GM18502 (cell line): ENCODE data around the gene PRAMEF20.
"Not testable (repeated sequence)": the region's sequence is repeated elsewhere in the genome, so short reads cannot be mapped to it uniquely, and the experiment has no call there.

Experiments
- ATAC-seq: cut with Tn5 transposase; IDR thresholded peaks from one replicate; pipeline ENCODE4 v1.9.1; 2021; ENCODE audit warnings: mild to moderate bottlenecking; ENCODE audit not compliant: unreplicated experiment, poor library complexity

PRAMEF20 gene

GRCh38 chr1:13410150-13410549, at the start of gene PRAMEF20:
TSS of gene PRAMEF20 (plus strand) at chr1:13410450. CDS start at chr1:13416355, 5,905 bp downstream.
- ATAC-seq = not testable (repeated sequence)

GRCh38 chr1:13362364-13362763, 47.9 kb upstream of the PRAMEF20 start:
- ATAC-seq = not testable (repeated sequence)

GRCh38 chr1:13364928-13365327, 45.3 kb upstream of the PRAMEF20 start:
- not testable (repeated sequence) for ATAC-seq

DNA sequence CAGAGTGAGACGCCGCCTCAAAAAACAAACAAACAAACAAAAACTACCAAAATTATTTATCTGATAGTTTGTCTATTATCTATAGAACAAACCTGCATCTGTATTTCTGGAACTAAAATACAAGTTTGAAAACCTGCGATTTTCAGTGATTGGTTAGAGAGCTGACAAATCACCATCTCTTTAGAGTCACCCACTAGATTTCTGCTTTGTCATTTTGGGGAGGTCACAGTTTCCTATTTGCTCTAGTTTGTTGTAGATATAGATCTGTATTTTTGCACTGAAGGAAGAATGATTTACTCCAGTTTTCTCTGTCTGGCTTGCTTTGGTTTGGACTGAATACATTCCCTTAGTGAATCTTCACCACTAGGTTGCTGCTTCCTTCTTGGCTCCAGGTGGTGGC, 43.7 kb upstream of the PRAMEF20 start:
- not testable (repeated sequence) for ATAC-seq

GRCh38 chr1:13368544-13368943, 41.7 kb upstream of the PRAMEF20 start:
- ATAC-seq = not testable (repeated sequence)

DNA sequence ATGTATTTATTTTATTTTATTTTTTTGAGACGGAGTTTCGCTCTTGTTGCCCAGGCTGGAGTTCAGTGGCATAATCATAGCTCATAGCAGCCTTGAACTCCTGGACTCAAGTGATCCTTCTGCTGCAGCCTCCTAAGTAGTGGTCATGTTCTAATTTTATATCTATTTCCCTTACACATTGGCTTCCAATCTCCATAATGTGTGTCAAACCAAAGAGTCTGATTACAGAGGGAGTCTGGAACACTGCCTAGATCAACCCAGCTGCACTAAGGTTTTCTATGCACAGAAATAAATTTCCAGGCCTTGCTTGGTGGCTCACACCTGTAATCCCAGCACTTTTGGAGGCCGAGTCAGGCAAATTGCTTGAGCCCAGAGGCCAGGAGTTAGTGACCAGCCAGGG, 31.3 kb upstream of the PRAMEF20 start:
- not testable (repeated sequence) for ATAC-seq

DNA sequence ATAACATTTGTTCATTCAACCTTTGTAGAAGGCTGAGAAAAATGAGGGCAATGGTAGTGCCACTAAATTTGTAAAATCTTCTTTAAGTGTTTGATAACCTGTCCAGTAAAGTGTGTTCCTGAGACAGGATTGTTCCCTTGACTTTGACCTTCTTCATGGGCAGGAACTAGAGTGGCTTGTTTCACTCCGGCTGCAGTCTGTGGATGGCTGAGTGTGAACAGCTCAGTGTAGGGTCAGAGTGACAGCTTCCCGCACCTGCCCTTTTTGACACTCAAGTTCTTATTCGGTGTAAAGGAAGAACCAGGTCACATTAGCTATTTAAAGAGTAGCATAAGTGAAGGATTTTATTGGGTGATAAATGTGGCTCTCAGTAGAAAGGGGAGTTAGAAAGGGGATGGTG, 29.9 kb upstream of the PRAMEF20 start:
- not testable (repeated sequence) for ATAC-seq

- ATAC-seq = not testable (repeated sequence)
Measured at GRCh38 chr1:13389332-13389731, 20.9 kb upstream of the PRAMEF20 start, which contains the start of gene PRAMEF17. TSS of gene PRAMEF17 (plus strand) at chr1:13389632. CDS start at chr1:13389658, 26 bp downstream.

- ATAC-seq = not testable (repeated sequence)
Measured at GRCh38 chr1:13393004-13393403, 17.2 kb upstream of the PRAMEF20 start.

DNA sequence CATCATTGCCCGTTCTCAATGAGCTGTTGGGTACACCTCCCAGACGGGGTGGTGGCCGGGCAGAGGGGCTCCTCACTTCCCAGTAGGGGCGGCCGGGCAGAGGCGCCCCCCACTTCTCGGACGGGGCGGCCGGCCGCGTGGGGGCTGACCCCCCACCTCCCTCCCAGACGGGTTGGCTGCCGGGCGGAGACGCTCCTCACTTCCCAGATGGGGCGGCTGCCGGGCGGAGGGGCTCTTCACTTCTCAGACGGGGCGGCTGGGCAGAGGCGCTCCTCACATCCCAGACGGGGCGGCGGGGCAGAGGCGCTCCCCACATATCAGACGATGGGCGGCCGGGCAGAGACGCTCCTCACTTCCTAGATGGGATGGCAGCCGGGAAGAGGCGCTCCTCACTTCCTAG, 15.5 kb upstream of the PRAMEF20 start:
- ATAC-seq = not testable (repeated sequence)

GRCh38 chr1:13395311-13395710, 14.9 kb upstream of the PRAMEF20 start:
- not testable (repeated sequence) for ATAC-seq

DNA sequence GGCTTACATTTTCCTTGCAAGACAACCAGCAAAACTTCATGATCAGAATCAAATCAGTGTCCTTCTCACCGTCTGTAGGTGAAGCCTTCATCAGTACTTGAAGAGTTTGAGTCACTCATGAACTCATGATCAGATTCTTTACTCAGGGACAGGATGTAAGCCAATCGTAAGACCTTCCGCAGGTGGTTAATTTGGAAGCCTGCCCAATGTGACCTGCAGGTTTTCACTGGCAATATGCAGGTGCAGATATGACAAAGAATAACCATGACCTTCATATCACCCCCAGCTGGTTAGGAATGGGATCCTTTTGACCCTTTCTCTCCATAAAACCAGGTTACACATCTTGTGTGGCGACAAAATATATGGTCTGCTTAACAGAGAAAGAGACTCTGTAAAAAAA, 2.4 kb upstream of the PRAMEF20 start:
- no peak for ATAC-seq

GRCh38 chr1:13430495-13430894, 20.2 kb downstream of the PRAMEF20 start:
- no peak for ATAC-seq

DNA sequence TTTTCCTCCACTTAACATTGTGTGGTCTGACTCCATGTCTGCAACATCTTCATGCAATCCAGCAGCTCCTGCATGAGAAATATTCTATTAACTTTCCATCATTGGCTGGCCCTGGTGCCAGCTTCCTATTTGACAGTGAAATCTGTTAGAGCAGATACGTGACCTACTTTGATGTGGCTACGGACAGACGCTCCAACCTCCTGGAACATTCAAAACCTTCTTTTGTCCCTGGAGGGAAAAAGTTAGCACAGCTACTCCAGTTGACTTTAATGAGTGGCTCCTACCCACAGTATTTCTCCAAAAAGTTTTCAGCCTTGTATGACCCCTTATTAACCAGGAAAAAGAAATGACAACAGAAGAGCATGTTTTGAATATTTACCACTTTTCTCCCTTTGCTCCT, 22.0 kb downstream of the PRAMEF20 start:
- no peak for ATAC-seq

DNA sequence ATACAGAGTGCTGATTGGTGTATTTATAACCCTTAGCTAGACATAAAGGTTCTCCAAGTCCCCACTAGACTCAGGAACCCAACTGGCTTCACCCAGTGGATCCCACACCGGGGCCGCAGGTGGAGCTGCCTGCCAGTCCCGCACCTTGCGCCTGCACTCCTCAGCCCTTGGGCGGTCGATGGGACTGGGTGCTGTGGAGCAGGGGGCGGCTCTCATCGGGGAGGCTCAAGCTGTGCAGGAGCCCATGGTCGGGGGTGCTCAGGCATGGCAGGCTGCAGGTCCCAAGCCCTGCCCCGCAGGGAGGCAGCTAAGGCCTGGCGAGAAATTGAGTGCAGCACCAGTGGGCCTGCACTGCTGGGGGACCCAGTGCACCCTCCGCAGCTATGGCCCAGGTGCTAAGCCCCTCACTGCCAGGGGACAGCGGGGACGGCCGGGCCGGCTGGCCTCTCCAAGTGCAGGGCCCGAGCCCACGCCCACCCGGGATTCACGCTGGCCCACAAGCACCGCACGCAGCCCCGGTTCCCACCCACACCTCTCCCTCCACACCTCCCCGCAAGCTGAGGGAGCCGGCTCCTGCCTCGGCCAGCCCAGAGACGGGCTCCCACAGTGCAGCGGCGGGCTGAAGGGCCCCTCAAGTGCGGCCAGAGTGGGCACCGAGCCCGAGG, 23.6 kb downstream of the PRAMEF20 start:
- not testable (repeated sequence) for ATAC-seq

- no peak for ATAC-seq
Measured at GRCh38 chr1:13435458-13435857, 25.2 kb downstream of the PRAMEF20 start.

- ATAC-seq = not testable (repeated sequence)
Measured at GRCh38 chr1:13439104-13439783, 29.0 kb downstream of the PRAMEF20 start.

- ATAC-seq = no peak
Measured at GRCh38 chr1:13443335-13443979, 33.2 kb downstream of the PRAMEF20 start.

GRCh38 chr1:13450204-13450603, 40.0 kb downstream of the PRAMEF20 start:
- ATAC-seq = no peak

- no peak for ATAC-seq
Measured at GRCh38 chr1:13451399-13451965, 41.2 kb downstream of the PRAMEF20 start.
